DND-41 (cell line): ENCODE data around the gene ZSCAN31.

ENCODE experiments used
- ATAC-seq: fragments of 200-7000 bp; cut with Tn5 transposase; 3 replicates; pipeline ENCODE4 v1.9.1; 2021; ENCODE audit warnings: low read depth; ENCODE audit not compliant: insufficient read depth
- DNase-seq: peaks from one replicate; pipeline ENCODE4 v3.0.0-alpha.2; 2020
- H2AFZ ChIP-seq: 2 replicates; pipeline ENCODE4 v1.6.0; 2012; ENCODE audit warnings: low read depth, low read length
- H3K27ac ChIP-seq: 2 replicates; pipeline ENCODE4 v1.5.1; 2012; ENCODE audit warnings: low read length, inconsistent platforms
- H3K27me3 ChIP-seq: fragments of 200-600 bp; sonication (generic); 2 replicates; pipeline ENCODE4 v1.6.0; 2012; ENCODE audit warnings: low read length, mild to moderate bottlenecking, inconsistent platforms; ENCODE audit not compliant: insufficient read depth, poor library complexity
- H3K36me3 ChIP-seq: 2 replicates; pipeline ENCODE4 v1.5.1; 2012; ENCODE audit warnings: low read length, inconsistent platforms; ENCODE audit not compliant: insufficient read depth
- H3K4me1 ChIP-seq: 2 replicates; pipeline ENCODE4 v1.5.1; 2012; ENCODE audit warnings: mild to moderate bottlenecking, low read length; ENCODE audit not compliant: insufficient read depth
- H3K4me2 ChIP-seq: 2 replicates; pipeline ENCODE4 v1.6.0; 2012; ENCODE audit warnings: mild to moderate bottlenecking, moderate library complexity, low read length, inconsistent platforms; ENCODE audit not compliant: insufficient read depth
- H3K4me3 ChIP-seq, 2 experiments: fragments of 200-600 bp in 1 of 2; shearing (Covaris generic) in 1 of 2; 2 replicates each; pipeline ENCODE4 v1.5.1; 2012 to 2016; ENCODE audit warnings: inconsistent platforms in 2 of 2, low read length in 2 of 2, mild to moderate bottlenecking in 2 of 2, low read depth in 1 of 2, moderate library complexity in 1 of 2
- H3K79me2 ChIP-seq: 2 replicates; pipeline ENCODE4 v1.6.0; 2012; ENCODE audit warnings: low read length, inconsistent platforms; ENCODE audit not compliant: insufficient read depth
- H3K9ac ChIP-seq: 2 replicates; pipeline ENCODE4 v1.6.0; 2012; ENCODE audit warnings: low read depth, mild to moderate bottlenecking, inconsistent platforms, low read length, moderate library complexity
- H3K9me3 ChIP-seq: 2 replicates; pipeline ENCODE4 v1.5.1; 2012; ENCODE audit warnings: low read length, moderate library complexity, mild to moderate bottlenecking, inconsistent platforms; ENCODE audit not compliant: insufficient read depth, severe bottlenecking
- H4K20me1 ChIP-seq: 2 replicates; pipeline ENCODE4 v1.6.0; 2012; ENCODE audit warnings: low read length; ENCODE audit not compliant: insufficient read depth
- CTCF ChIP-seq: IDR thresholded peaks from 2 replicates; pipeline ENCODE4 v1.5.1; 2012; ENCODE audit warnings: borderline replicate concordance, low read length, moderate library complexity, mild to moderate bottlenecking; ENCODE audit not compliant: poor library complexity, severe bottlenecking; ENCODE audit errors: extremely low read depth
- EZH2 ChIP-seq: IDR thresholded peaks from 3 replicates; pipeline ENCODE4 v1.6.1; 2012; ENCODE audit warnings: borderline replicate concordance, low read depth, mild to moderate bottlenecking, moderate library complexity, low read length, inconsistent platforms; ENCODE audit not compliant: severe bottlenecking

The ZSCAN31 gene

GRCh38 chr6:28282926-28283325 is 53.0 kb downstream of the ZSCAN31 start:
- no peak for ATAC-seq
- H3K27ac ChIP-seq: no peak overlapping the region
- H3K4me2 ChIP-seq: peak overlapping the region; percentile 95
- no peaks in the 10 kb centered on the region for H3K9me3 ChIP-seq
- H3K4me3 ChIP-seq: peak overlapping the region in 1 of 2 experiments; percentile 69; a peak in 2 of 4 replicates
- H3K79me2 ChIP-seq: peaks cover 22% of the 10 kb centered on the region
- no peaks in the 10 kb centered on the region for H4K20me1 ChIP-seq
- TF ChIP-seq EZH2 (no peak), CTCF (no peak)
- no peak overlapping the region for H2AFZ ChIP-seq
- peaks cover 40% of the 10 kb centered on the region for H3K36me3 ChIP-seq
- H3K27me3 ChIP-seq: no peaks in the 10 kb centered on the region
- peaks cover 44% of the 10 kb centered on the region for H3K4me1 ChIP-seq
- no peak overlapping the region for H3K9ac ChIP-seq
- DNase-seq: peak; percentile 9

DNA sequence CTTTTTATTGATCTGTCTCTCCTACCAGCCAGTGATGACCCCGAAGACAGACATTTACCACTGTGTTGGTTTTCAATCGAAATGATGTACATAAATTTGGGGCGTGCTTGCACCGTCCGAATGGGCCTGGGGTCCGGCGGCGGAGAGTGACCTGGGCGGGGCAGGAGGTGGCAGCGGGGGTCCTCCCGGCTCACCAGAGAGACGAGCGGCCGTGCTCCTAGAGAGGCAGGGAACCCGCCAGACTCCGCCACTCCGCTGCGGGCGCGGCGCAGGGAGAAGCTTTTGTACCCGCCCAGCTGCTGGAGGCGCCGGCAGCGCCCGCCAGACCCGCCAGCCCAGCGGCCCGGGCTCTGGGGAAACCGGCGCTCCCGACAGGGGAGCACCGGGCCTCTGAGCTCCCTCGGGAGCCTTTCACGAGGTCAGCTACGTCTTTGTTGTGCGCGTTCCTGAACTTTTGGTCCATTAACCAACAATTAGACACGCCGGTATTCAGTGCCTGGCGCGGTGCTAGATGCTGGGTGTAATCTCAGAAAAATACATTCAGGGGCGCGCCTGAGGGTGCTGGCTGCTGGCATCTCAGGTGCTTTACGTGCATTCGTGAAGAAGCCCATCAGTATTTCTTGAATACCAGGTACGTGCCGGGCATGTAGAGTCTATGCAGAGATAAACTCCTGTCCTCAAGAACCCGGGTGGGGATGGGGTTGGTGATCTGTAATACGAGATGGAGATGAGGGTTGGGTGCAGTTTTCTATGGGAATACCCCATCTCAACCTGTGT is 54.5 kb downstream of the ZSCAN31 start, which contains the start of gene PGBD1:
Gene PGBD1 (plus strand): TSS at position 285 of the 777 bp plus-strand sequence. CDS start 2,242 bp downstream, outside the sequence.
- DNase-seq (peak; percentile 84), ATAC-seq (peak; percentile 97)
- Histone ChIP-seq H3K27ac (peak within 1 kb of the TSS; percentile 62), H3K4me3 (peak within 1 kb of the TSS; percentile 69), H3K79me2 (peaks cover 22% of the 10 kb centered on the region), H2AFZ (peak within 1 kb of the TSS; percentile 95), H3K27me3 (no peaks in the 10 kb centered on the region), H3K9ac (peak within 1 kb of the TSS; percentile 66), H3K9me3 (no peaks in the 10 kb centered on the region), H3K4me2 (peak within 1 kb of the TSS; percentile 95), H4K20me1 (no peaks in the 10 kb centered on the region), H3K4me1 (peaks cover 44% of the 10 kb centered on the region), H3K36me3 (peaks cover 34% of the 10 kb centered on the region)
- TF ChIP-seq CTCF (peak; percentile 23), EZH2 (no peak)

DNA sequence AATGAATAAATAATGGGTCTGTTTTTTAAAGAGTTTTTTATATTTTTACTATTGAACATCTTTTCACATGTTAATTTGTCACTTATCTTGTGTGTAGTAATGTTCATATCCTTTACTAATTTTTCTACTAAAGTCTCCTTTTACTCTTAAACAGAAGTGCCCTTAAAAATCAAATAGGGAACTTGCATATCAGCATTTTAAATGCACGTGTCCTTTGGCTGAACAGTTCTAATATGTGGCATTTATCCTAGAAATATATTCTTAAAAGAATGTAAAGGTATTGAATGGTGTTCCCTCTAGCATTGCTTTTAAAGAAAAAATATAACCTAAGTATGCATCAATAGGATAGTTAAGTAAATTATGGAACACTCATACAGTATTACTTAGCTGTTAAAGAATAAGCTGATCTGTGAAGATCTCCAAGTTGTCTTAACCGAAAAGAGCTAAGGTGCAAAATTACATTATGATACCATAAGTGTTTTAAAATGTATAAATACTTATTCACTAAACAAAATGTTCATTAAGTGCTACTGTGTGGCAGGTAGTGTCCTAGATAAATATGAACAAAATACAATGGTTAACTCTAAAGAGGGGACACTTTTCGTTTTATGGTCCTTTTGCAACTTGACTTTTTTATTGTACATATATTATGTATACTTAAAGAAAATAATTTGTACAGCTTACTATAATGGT is 55.2 kb downstream of the ZSCAN31 start:
- Histone ChIP-seq H4K20me1 (no peaks in the 10 kb centered on the region), H3K9me3 (no peaks in the 10 kb centered on the region), H3K4me1 (peaks cover 44% of the 10 kb centered on the region), H3K27ac (peak overlapping the region; percentile 12; the same call in 1 of the 2 replicates), H3K9ac (peak overlapping the region; percentile 66), H3K36me3 (peaks cover 35% of the 10 kb centered on the region), H3K4me2 (peak overlapping the region; percentile 95), H3K79me2 (peaks cover 22% of the 10 kb centered on the region), H3K27me3 (no peaks in the 10 kb centered on the region), H2AFZ (peak overlapping the region; percentile 95), H3K4me3 (peak overlapping the region; percentile 69; a peak in 3 of 4 replicates)
- TF ChIP-seq CTCF: no peak
- no peak for TF ChIP-seq EZH2
- ATAC-seq: no peak
- DNase-seq: no peak
